ENCODE results near the gene PNPLA6.

PNPLA6 gene

GRCh38 chr19:7547159-7547558 lies 11.6 kb downstream of the PNPLA6 start:
- DNase-seq (ENCODE audit: low read depth): no peak
- H3K4me3 ChIP-seq (replicated peaks; ENCODE audit: low read depth, low read length): no peak overlapping the region
- no peak for TF ChIP-seq CTCF (IDR thresholded peaks at IDR 0.05; ENCODE audit: low read length, missing control alignments)

GRCh38 chr19:7549429-7550148 lies 14.1 kb downstream of the PNPLA6 start:
- no peak for DNase-seq (ENCODE audit: low read depth)
- no peak for TF ChIP-seq CTCF (IDR thresholded peaks at IDR 0.05; ENCODE audit: low read length, missing control alignments)
- no peak overlapping the region for H3K4me3 ChIP-seq (replicated peaks; ENCODE audit: low read depth, low read length)

- no peak overlapping the region for H3K4me3 ChIP-seq (replicated peaks; ENCODE audit: low read depth, low read length)
- no peak for DNase-seq (ENCODE audit: low read depth)
- no peak for TF ChIP-seq CTCF (IDR thresholded peaks at IDR 0.05; ENCODE audit: low read length, missing control alignments)
These were observed 14.8 kb downstream of the PNPLA6 start for GRCh38 chr19:7550169-7550770.

GRCh38 chr19:7550987-7551761 lies 15.7 kb downstream of the PNPLA6 start:
- no peak overlapping the region for H3K4me3 ChIP-seq (replicated peaks; ENCODE audit: low read depth, low read length)
- peak; percentile 52 for DNase-seq (ENCODE audit: low read depth)
- no peak for TF ChIP-seq CTCF (IDR thresholded peaks at IDR 0.05; ENCODE audit: low read length, missing control alignments)

- no peak overlapping the region for H3K4me3 ChIP-seq (replicated peaks; ENCODE audit: low read depth, low read length)
- no peak for TF ChIP-seq CTCF (IDR thresholded peaks at IDR 0.05; ENCODE audit: low read length, missing control alignments)
- DNase-seq (ENCODE audit: low read depth): no peak
These were observed 17.3 kb downstream of the PNPLA6 start for GRCh38 chr19:7552781-7553180.

- no peak for TF ChIP-seq CTCF (IDR thresholded peaks at IDR 0.05; ENCODE audit: low read length, missing control alignments)
- no peak for DNase-seq (ENCODE audit: low read depth)
These were observed 19.0 kb downstream of the PNPLA6 start for GRCh38 chr19:7554565-7554964.

More at GRCh38 chr19:7554565-7554964, 19.0 kb downstream of the PNPLA6 start:
- H3K4me3 ChIP-seq (replicated peaks; ENCODE audit: low read depth, low read length): no peak overlapping the region
